MV-4-11 (cell line): ENCODE data around the gene GUCY1A2.

Experiments
- DNase-seq: peaks from one replicate; lab custom pipeline; 2025; lab: John Stamatoyannopoulos, UW

The GUCY1A2 gene

GRCh38 chr11:106998916-106999188, 19.4 kb downstream of the GUCY1A2 start:
- no peak for DNase-seq

GRCh38 chr11:106998116-106998915, 20.0 kb downstream of the GUCY1A2 start:
- no peak for DNase-seq

GRCh38 chr11:106997227-106997626, 21.0 kb downstream of the GUCY1A2 start:
- no peak for DNase-seq

- no peak for DNase-seq
These were observed 21.6 kb downstream of the GUCY1A2 start for GRCh38 chr11:106996691-106997090.

GRCh38 chr11:106990331-106990730, 27.9 kb downstream of the GUCY1A2 start:
- peak; percentile 50 for DNase-seq

GRCh38 chr11:106989078-106989455, 29.2 kb downstream of the GUCY1A2 start:
- no peak for DNase-seq

GRCh38 chr11:106988151-106989077, 29.9 kb downstream of the GUCY1A2 start:
- DNase-seq = peak; percentile 88

- peak; percentile 58 for DNase-seq
These were observed 31.6 kb downstream of the GUCY1A2 start for GRCh38 chr11:106986673-106987072.

- DNase-seq = no peak
These were observed 32.0 kb downstream of the GUCY1A2 start for GRCh38 chr11:106986261-106986660.

- peak; percentile 63 for DNase-seq
These were observed 34.3 kb downstream of the GUCY1A2 start for GRCh38 chr11:106983991-106984390.

GRCh38 chr11:106983261-106983660, 35.0 kb downstream of the GUCY1A2 start:
- no peak for DNase-seq

GRCh38 chr11:106974831-106975230, 43.4 kb downstream of the GUCY1A2 start:
- DNase-seq = no peak

- DNase-seq = no peak
These were observed 46.4 kb downstream of the GUCY1A2 start for GRCh38 chr11:106971864-106972263.

- no peak for DNase-seq
These were observed 48.5 kb downstream of the GUCY1A2 start for GRCh38 chr11:106969644-106970355.

GRCh38 chr11:106962995-106963394, 55.3 kb downstream of the GUCY1A2 start:
- no peak for DNase-seq

GRCh38 chr11:106961518-106961917, 56.8 kb downstream of the GUCY1A2 start:
- no peak for DNase-seq

GRCh38 chr11:106961048-106961447, 57.2 kb downstream of the GUCY1A2 start:
- DNase-seq = no peak

- DNase-seq = no peak
These were observed 58.5 kb downstream of the GUCY1A2 start for GRCh38 chr11:106959800-106960199.

- no peak for DNase-seq
These were observed 58.9 kb downstream of the GUCY1A2 start for GRCh38 chr11:106959386-106959785.

GRCh38 chr11:106958517-106959248, 59.6 kb downstream of the GUCY1A2 start:
- DNase-seq = no peak

GRCh38 chr11:106957030-106957482, 61.2 kb downstream of the GUCY1A2 start:
- DNase-seq = no peak

- no peak for DNase-seq
These were observed 68.2 kb downstream of the GUCY1A2 start for GRCh38 chr11:106950067-106950491.
